GM23248 (cell line): Measurements from ENCODE around the gene EPS8L2.

ENCODE experiments used
- EZH2 ChIP-seq: fragments of 200-600 bp; sonication (generic); IDR thresholded peaks from 2 replicates; pipeline ENCODE4 v1.6.1; 2018; ENCODE audit warnings: antibody characterized with exemption, mild to moderate bottlenecking; ENCODE audit not compliant: insufficient read depth, poor library complexity, severe bottlenecking
- EZH2phosphoT487 ChIP-seq: fragments of 200-600 bp; sonication (generic); IDR thresholded peaks from 2 replicates; pipeline ENCODE4 v1.6.1; 2018; ENCODE audit warnings: antibody characterized with exemption, moderate library complexity, mild to moderate bottlenecking, low read depth; ENCODE audit not compliant: insufficient read depth

GRCh38 chr11:733072-733471 is 27.0 kb downstream of the EPS8L2 start:
- TF ChIP-seq EZH2phosphoT487 (no peak), EZH2 (no peak)
